ENCODE results near the gene RPL19.
A peak's percentile ranks its signal among the peaks of the same experiment; 100 is the strongest.
"Not testable (repeated sequence)": the region's sequence is repeated elsewhere in the genome, so short reads cannot be mapped to it uniquely, and the experiment has no call there.

Gene RPL19

GRCh38 chr17:39200070-39200879 lies at the start of gene RPL19:
Gene RPL19 (plus strand): TSS chr17:39200283. CDS start chr17:39200345, 62 bp downstream.
- peak in 1 of 2 experiments; percentile 90 for DNase-seq

GRCh38 chr17:39150795-39151149 lies 49.3 kb upstream of the RPL19 start:
- no peak for DNase-seq

- DNase-seq = peak in 1 of 2 experiments; percentile 44
Measured at GRCh38 chr17:39151150-39151942, 48.7 kb upstream of the RPL19 start, which contains the start of gene PLXDC1. Gene PLXDC1 (minus strand): TSS chr17:39151637. CDS start chr17:39151437, 200 bp downstream.

- peak in 1 of 2 experiments; percentile 72 for DNase-seq
Measured at GRCh38 chr17:39151943-39152818, 47.9 kb upstream of the RPL19 start.

GRCh38 chr17:39153599-39154051 lies 46.5 kb upstream of the RPL19 start:
- peak; percentile 74 to 89 for DNase-seq

- no peak for DNase-seq
Measured at GRCh38 chr17:39155654-39156053, 44.4 kb upstream of the RPL19 start.

- DNase-seq = no peak
Measured at GRCh38 chr17:39156491-39156890, 43.6 kb upstream of the RPL19 start.

- no peak for DNase-seq
Measured at GRCh38 chr17:39158623-39159022, 41.5 kb upstream of the RPL19 start.

- no peak for DNase-seq
Measured at GRCh38 chr17:39161962-39162361, 38.1 kb upstream of the RPL19 start.

- DNase-seq = peak; percentile 56 to 83
Measured at GRCh38 chr17:39164675-39165143, 35.4 kb upstream of the RPL19 start.

GRCh38 chr17:39165178-39165840 lies 34.8 kb upstream of the RPL19 start:
- no peak for DNase-seq

GRCh38 chr17:39165841-39166349 lies 34.2 kb upstream of the RPL19 start, which contains the start of gene ARL5C:
Gene ARL5C (minus strand): TSS chr17:39166161. CDS start chr17:39165760, 401 bp downstream.
- no peak for DNase-seq

GRCh38 chr17:39166437-39167335 lies 33.4 kb upstream of the RPL19 start:
- DNase-seq = no peak

- no peak for DNase-seq
Measured at GRCh38 chr17:39167476-39167875, 32.6 kb upstream of the RPL19 start.

- DNase-seq = not testable (repeated sequence)
Measured at GRCh38 chr17:39168503-39168902, 31.6 kb upstream of the RPL19 start.

- no peak for DNase-seq
Measured at GRCh38 chr17:39169101-39169500, 31.0 kb upstream of the RPL19 start.

GRCh38 chr17:39169518-39169917 lies 30.6 kb upstream of the RPL19 start:
- DNase-seq = no peak

GRCh38 chr17:39170109-39170508 lies 30.0 kb upstream of the RPL19 start:
- no peak for DNase-seq

- no peak for DNase-seq
Measured at GRCh38 chr17:39170558-39170957, 29.5 kb upstream of the RPL19 start.

- no peak for DNase-seq
Measured at GRCh38 chr17:39171933-39172332, 28.1 kb upstream of the RPL19 start.

- DNase-seq = no peak
Measured at GRCh38 chr17:39173080-39173479, 27.0 kb upstream of the RPL19 start.

Measured in NCI-H526 (cell line).